Stimulated activated naive CD8-positive, alpha-beta T cell treated with anti-CD3 and anti-CD28 coated beads, Interleukin-15, amount 100 ng/mL, for 72 hours (primary cell): ENCODE data around the gene ROBO1.

ENCODE experiments used
- ATAC-seq: fragments of 150-1000 bp; cut with Tn5 transposase; 2 replicates; pipeline ENCODE4 v1.10.0; 2021; ENCODE audit warnings: mild to moderate bottlenecking, moderate library complexity
- DNase-seq, 2 donors: peaks; one replicate each; pipeline ENCODE4 v3.0.0; 2021 to 2022
- H3K27ac Mint-ChIP-seq, 2 donors: one replicate each; pipeline ENCODE4 v1.8.0; 2022; ENCODE audit warnings: mild to moderate bottlenecking in 2 of 2, mixed read lengths in 2 of 2, moderate library complexity in 2 of 2
- H3K27me3 Mint-ChIP-seq: one replicate; pipeline ENCODE4 v1.8.0; 2022; ENCODE audit warnings: mixed read lengths
- H3K4me1 Mint-ChIP-seq: one replicate; pipeline ENCODE4 v1.8.0; 2022; ENCODE audit warnings: mild to moderate bottlenecking, mixed read lengths
- H3K4me3 Mint-ChIP-seq, 2 donors: one replicate each; pipeline ENCODE4 v1.8.0; 2022; ENCODE audit warnings: mild to moderate bottlenecking in 2 of 2, mixed read lengths in 2 of 2, moderate library complexity in 1 of 2
- H3K9me3 Mint-ChIP-seq, 2 donors: one replicate each; pipeline ENCODE4 v1.8.0; 2022; ENCODE audit warnings: mixed read lengths in 2 of 2

Gene ROBO1

GRCh38 chr3:79003994-79004393 lies 763.8 kb downstream of the ROBO1 start:
- Mint-ChIP-seq H3K4me1 (no peaks in the 10 kb centered on the region), H3K27ac (no peak overlapping the region), H3K27me3 (no peaks in the 10 kb centered on the region), H3K9me3 (no peaks in the 10 kb centered on the region), H3K4me3 (no peak overlapping the region)
- no peak for DNase-seq
- no peak for ATAC-seq

- ATAC-seq (no peak), DNase-seq (no peak)
- Mint-ChIP-seq H3K27me3 (no peaks in the 10 kb centered on the region), H3K9me3 (peaks cover 0 to 5% of the 10 kb centered on the region in 2 donors), H3K4me3 (no peak overlapping the region), H3K27ac (no peak overlapping the region), H3K4me1 (no peaks in the 10 kb centered on the region)
These were observed 765.1 kb downstream of the ROBO1 start for GRCh38 chr3:79002465-79003372.

GRCh38 chr3:79001255-79001654 lies 766.5 kb downstream of the ROBO1 start:
- Mint-ChIP-seq H3K4me1 (no peaks in the 10 kb centered on the region), H3K27me3 (no peaks in the 10 kb centered on the region), H3K4me3 (no peak overlapping the region), H3K27ac (no peak overlapping the region), H3K9me3 (peaks cover 0 to 8% of the 10 kb centered on the region in 2 donors)
- no peak for DNase-seq
- ATAC-seq, result no peak

- no peak for ATAC-seq
- no peak overlapping the region for H3K27ac Mint-ChIP-seq
- DNase-seq, result no peak
- H3K4me3 Mint-ChIP-seq, result no peak overlapping the region
- peaks cover 8 to 16% of the 10 kb centered on the region in 2 donors for H3K9me3 Mint-ChIP-seq
- no peaks in the 10 kb centered on the region for H3K27me3 Mint-ChIP-seq
- H3K4me1 Mint-ChIP-seq, result no peaks in the 10 kb centered on the region
These were observed 768.7 kb downstream of the ROBO1 start for GRCh38 chr3:78999139-78999538.

GRCh38 chr3:78995087-78995486 lies 772.7 kb downstream of the ROBO1 start:
- DNase-seq (no peak), ATAC-seq (no peak)
- peaks cover 8 to 16% of the 10 kb centered on the region in 2 donors for H3K9me3 Mint-ChIP-seq
- H3K27ac Mint-ChIP-seq, result no peak overlapping the region
- no peak overlapping the region for H3K4me3 Mint-ChIP-seq
- no peaks in the 10 kb centered on the region for H3K27me3 Mint-ChIP-seq
- no peaks in the 10 kb centered on the region for H3K4me1 Mint-ChIP-seq

GRCh38 chr3:78994174-78995027 lies 773.4 kb downstream of the ROBO1 start:
- Mint-ChIP-seq H3K27me3 (no peaks in the 10 kb centered on the region), H3K4me1 (no peaks in the 10 kb centered on the region), H3K27ac (no peak overlapping the region), H3K4me3 (no peak overlapping the region), H3K9me3 (peaks cover 8 to 16% of the 10 kb centered on the region in 2 donors)
- DNase-seq (no peak), ATAC-seq (no peak)

- Mint-ChIP-seq H3K9me3 (peaks cover 8 to 11% of the 10 kb centered on the region in 2 donors), H3K27ac (no peak overlapping the region), H3K27me3 (no peaks in the 10 kb centered on the region), H3K4me3 (no peak overlapping the region), H3K4me1 (no peaks in the 10 kb centered on the region)
- ATAC-seq, result no peak
- DNase-seq, result no peak
These were observed 774.4 kb downstream of the ROBO1 start for GRCh38 chr3:78993375-78993774.

GRCh38 chr3:78992830-78993229 lies 775.0 kb downstream of the ROBO1 start:
- ATAC-seq, result no peak
- no peak for DNase-seq
- no peaks in the 10 kb centered on the region for H3K4me1 Mint-ChIP-seq
- H3K27me3 Mint-ChIP-seq, result no peaks in the 10 kb centered on the region
- no peak overlapping the region for H3K4me3 Mint-ChIP-seq
- H3K9me3 Mint-ChIP-seq, result peaks cover 8 to 11% of the 10 kb centered on the region in 2 donors
- H3K27ac Mint-ChIP-seq, result no peak overlapping the region

- Mint-ChIP-seq H3K4me1 (no peaks in the 10 kb centered on the region), H3K4me3 (no peak overlapping the region), H3K27ac (no peak overlapping the region), H3K27me3 (no peaks in the 10 kb centered on the region), H3K9me3 (peaks cover 8 to 11% of the 10 kb centered on the region in 2 donors)
- DNase-seq, result no peak
- no peak for ATAC-seq
These were observed 775.4 kb downstream of the ROBO1 start for GRCh38 chr3:78992400-78992799.

- DNase-seq, result no peak
- ATAC-seq, result no peak
- Mint-ChIP-seq H3K4me1 (no peaks in the 10 kb centered on the region), H3K27me3 (no peaks in the 10 kb centered on the region), H3K4me3 (no peak overlapping the region), H3K27ac (no peak overlapping the region), H3K9me3 (peaks cover 8 to 11% of the 10 kb centered on the region in 2 donors)
These were observed 776.1 kb downstream of the ROBO1 start for GRCh38 chr3:78991656-78992055.

- Mint-ChIP-seq H3K27ac (no peak overlapping the region), H3K4me3 (no peak overlapping the region), H3K9me3 (peaks cover under 1 to 2% of the 10 kb centered on the region in 2 donors), H3K27me3 (no peaks in the 10 kb centered on the region), H3K4me1 (no peaks in the 10 kb centered on the region)
- ATAC-seq (no peak), DNase-seq (no peak)
These were observed 777.6 kb downstream of the ROBO1 start for GRCh38 chr3:78990156-78990555.

- H3K4me3 Mint-ChIP-seq, result no peak overlapping the region
- no peak overlapping the region for H3K27ac Mint-ChIP-seq
- ATAC-seq, result no peak
- H3K9me3 Mint-ChIP-seq, result no peaks in the 10 kb centered on the region
- DNase-seq, result no peak
- H3K4me1 Mint-ChIP-seq, result no peaks in the 10 kb centered on the region
- no peaks in the 10 kb centered on the region for H3K27me3 Mint-ChIP-seq
These were observed 779.5 kb downstream of the ROBO1 start for GRCh38 chr3:78988324-78988723.

GRCh38 chr3:78986416-78987101 lies 781.2 kb downstream of the ROBO1 start:
- peaks cover 0 to 3% of the 10 kb centered on the region in 2 donors for H3K9me3 Mint-ChIP-seq
- H3K4me1 Mint-ChIP-seq, result no peaks in the 10 kb centered on the region
- no peak overlapping the region for H3K4me3 Mint-ChIP-seq
- ATAC-seq (no peak), DNase-seq (no peak)
- no peaks in the 10 kb centered on the region for H3K27me3 Mint-ChIP-seq
- H3K27ac Mint-ChIP-seq, result no peak overlapping the region

GRCh38 chr3:78985981-78986380 lies 781.8 kb downstream of the ROBO1 start:
- no peaks in the 10 kb centered on the region for H3K27me3 Mint-ChIP-seq
- H3K9me3 Mint-ChIP-seq, result peaks cover 0 to 4% of the 10 kb centered on the region in 2 donors
- ATAC-seq (no peak), DNase-seq (no peak)
- H3K4me3 Mint-ChIP-seq, result no peak overlapping the region
- H3K27ac Mint-ChIP-seq, result no peak overlapping the region
- no peaks in the 10 kb centered on the region for H3K4me1 Mint-ChIP-seq

GRCh38 chr3:78979028-78979427 lies 788.8 kb downstream of the ROBO1 start:
- Mint-ChIP-seq H3K9me3 (peaks cover 0 to 4% of the 10 kb centered on the region in 2 donors), H3K4me1 (no peaks in the 10 kb centered on the region), H3K27me3 (no peaks in the 10 kb centered on the region), H3K27ac (no peak overlapping the region), H3K4me3 (no peak overlapping the region)
- no peak for DNase-seq
- ATAC-seq, result no peak
